Common myeloid progenitor, CD34-positive (primary cell): ENCODE results near the gene TPST2.

ENCODE experiments used
- CTCF ChIA-PET: fragments of 350-600 bp; sonication (Branson Sonifier 250); formaldehyde crosslinking; loops from one replicate; lab custom pipeline; 2021; ENCODE audit warnings: antibody characterized with exemption; lab: Charles Lee
- POLR2A ChIA-PET: fragments of 350-600 bp; sonication (Branson Sonifier 250); formaldehyde crosslinking; loops from one replicate; lab custom pipeline; 2021; ENCODE audit warnings: antibody characterized with exemption; lab: Charles Lee
- DNase-seq, 3 donors: peaks; one replicate each; pipeline versions ENCODE4 v3.0.0 to v3.0.0-alpha.2; 2013
- H3K27ac ChIP-seq, 2 experiments: 1 replicate in 1 of 2; 2 replicates in 1 of 2; pipeline ENCODE4 v1.7.0; 2013; ENCODE audit warnings: inconsistent platforms in 2 of 2, low read length in 2 of 2, mild to moderate bottlenecking in 2 of 2, low read depth in 1 of 2, moderate library complexity in 1 of 2; ENCODE audit not compliant: severe bottlenecking in 2 of 2, insufficient read depth in 1 of 2, poor library complexity in 1 of 2
- H3K27me3 ChIP-seq, 5 experiments: replicated peaks in 2 of 5; 1 replicate in 3 of 5; 2 replicates in 2 of 5; pipeline versions ENCODE4 v1.6.1 to v1.7.0; 2013; ENCODE audit warnings: low read length in 4 of 5, mild to moderate bottlenecking in 2 of 5, moderate library complexity in 2 of 5, inconsistent platforms in 1 of 5; ENCODE audit not compliant: insufficient read depth in 5 of 5, control insufficient read depth in 4 of 5
- H3K36me3 ChIP-seq, 4 experiments: 1 replicate in 2 of 4; 2 replicates in 2 of 4; pipeline versions ENCODE4 v1.6.1 to v1.7.0; 2013; ENCODE audit warnings: low read length in 3 of 4, control low read depth in 1 of 4, mild to moderate bottlenecking in 1 of 4; ENCODE audit not compliant: control insufficient read depth in 4 of 4, insufficient read depth in 4 of 4
- H3K4me1 ChIP-seq, 4 experiments: 1 replicate in 3 of 4; 2 replicates in 1 of 4; pipeline versions ENCODE4 v1.6.1 to v1.7.1; 2013; ENCODE audit warnings: low read length in 3 of 4, mild to moderate bottlenecking in 3 of 4, control low read depth in 1 of 4, inconsistent platforms in 1 of 4, moderate library complexity in 1 of 4; ENCODE audit not compliant: control insufficient read depth in 4 of 4, insufficient read depth in 4 of 4; ENCODE audit errors: control extremely low read depth in 1 of 4
- H3K4me3 ChIP-seq, 7 experiments: 1 replicate in 4 of 7; 2 replicates in 3 of 7; pipeline versions ENCODE4 v1.5.1 to v1.7.0; 2013; ENCODE audit warnings: mild to moderate bottlenecking in 7 of 7, low read length in 6 of 7, moderate library complexity in 6 of 7, inconsistent platforms in 2 of 7, low read depth in 2 of 7, control low read depth in 1 of 7; ENCODE audit not compliant: insufficient read depth in 4 of 7, control insufficient read depth in 1 of 7; ENCODE audit errors: extremely low read depth in 1 of 7
- H3K9me3 ChIP-seq, 5 experiments: 1 replicate in 4 of 5; 2 replicates in 1 of 5; pipeline versions ENCODE4 v1.6.1 to v1.7.1; 2013; ENCODE audit warnings: low read length in 4 of 5, mild to moderate bottlenecking in 2 of 5, inconsistent platforms in 1 of 5, low read depth in 1 of 5, moderate library complexity in 1 of 5; ENCODE audit not compliant: control insufficient read depth in 4 of 5, insufficient read depth in 2 of 5; ENCODE audit errors: control extremely low read depth in 1 of 5
- WGBS: methylation state at CpG from one replicate; pipeline ENCODE4 v1.1.5; 2013; ENCODE audit not compliant: insufficient coverage; 5-methylcytosine and 5-hydroxymethylcytosine counted together

The TPST2 gene

DNA sequence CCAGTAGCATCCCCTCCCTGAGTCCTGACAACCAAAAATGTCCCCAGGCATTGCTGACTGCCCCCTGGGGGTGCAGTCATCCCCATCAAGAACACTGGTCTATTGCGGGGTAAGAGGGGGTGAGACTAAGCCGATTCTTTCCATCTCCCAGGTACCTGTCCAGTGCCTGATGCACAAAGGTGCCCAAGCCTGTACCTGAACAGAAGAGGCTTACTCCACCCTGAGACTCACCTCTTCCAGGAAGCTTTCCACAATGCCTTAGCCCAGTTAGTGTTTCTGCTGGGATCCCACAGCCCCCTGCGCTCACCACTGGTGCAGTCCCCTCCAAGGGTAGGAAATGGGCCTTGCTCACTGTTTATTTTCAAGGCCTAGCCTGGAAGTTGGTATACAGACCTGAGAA is 22.9 kb downstream of the TPST2 start:
- DNase-seq, result no peak
- 100% methylated on average over 1 of the region's 3 CpGs for WGBS
- Histone ChIP-seq H3K4me1 (peaks cover 2 to 45% (median 30%) of the 10 kb centered on the region in 4 experiments), H3K27ac (no peak overlapping the region), H3K4me3 (no peak overlapping the region), H3K27me3 (no peaks in the 10 kb centered on the region), H3K9me3 (no peaks in the 10 kb centered on the region), H3K36me3 (peaks cover 4 to 15% (median 11%) of the 10 kb centered on the region in 4 experiments)
- CTCF ChIA-PET, result no interaction called here
- POLR2A ChIA-PET, result no interaction called here

DNA sequence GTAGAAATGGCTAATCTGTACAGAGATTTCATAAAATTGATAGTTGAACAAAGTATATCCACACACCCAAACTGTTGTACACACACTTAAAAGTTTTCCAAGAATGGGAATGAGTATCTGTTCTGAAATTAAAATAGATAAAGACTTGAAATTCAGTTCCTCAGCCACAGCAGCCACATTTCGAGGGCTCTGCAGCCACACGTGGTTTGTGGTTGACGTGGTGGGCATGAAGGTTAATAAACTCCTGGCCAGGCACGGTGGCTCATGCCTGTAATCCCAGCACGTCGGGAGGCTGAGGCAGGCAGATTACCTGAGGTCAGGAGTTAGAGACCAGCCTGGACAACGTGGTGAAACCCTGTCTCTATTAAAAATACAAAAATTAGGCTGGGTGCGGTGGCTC is 24.0 kb downstream of the TPST2 start:
- DNase-seq, result peak in 1 of 3 donors; percentile 40
- ChIA-PET POLR2A (no interaction called here), CTCF (interaction anchor here (0.8 kb wide), 1 partner anchor 31 kb away, joined by 3 read pairs; no protein-coding TSS in a partner anchor)
- no peak overlapping the region for H3K27ac ChIP-seq
- H3K36me3 ChIP-seq, result peaks cover 4 to 15% (median 12%) of the 10 kb centered on the region in 4 experiments
- peaks cover 2 to 36% (median 24%) of the 10 kb centered on the region in 4 experiments for H3K4me1 ChIP-seq
- 38% methylated on average over 8 of the region's 8 CpGs for WGBS
- H3K9me3 ChIP-seq, result no peaks in the 10 kb centered on the region
- H3K4me3 ChIP-seq, result no peak overlapping the region
- no peaks in the 10 kb centered on the region for H3K27me3 ChIP-seq

DNA sequence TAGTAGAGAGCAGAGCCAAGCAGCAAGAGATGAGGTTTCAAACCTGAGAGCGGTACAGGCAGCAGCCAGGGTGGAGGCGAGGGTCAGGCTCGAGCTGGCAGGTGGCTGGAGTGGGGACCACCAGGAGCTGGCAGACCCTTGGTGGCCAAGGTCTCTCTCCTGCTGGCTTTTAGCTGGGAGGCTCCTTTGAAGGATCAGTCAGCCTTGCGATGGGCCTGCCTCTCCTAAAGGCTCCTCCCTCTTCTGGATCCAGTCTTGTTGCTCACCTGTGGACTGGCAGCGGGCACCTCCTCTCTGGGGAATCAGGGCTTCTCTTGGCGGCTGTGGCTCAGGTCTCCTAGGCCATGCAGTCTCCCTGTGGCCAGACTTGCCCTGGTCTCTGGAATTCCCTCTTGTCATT is 24.8 kb downstream of the TPST2 start:
- no peaks in the 10 kb centered on the region for H3K9me3 ChIP-seq
- CTCF ChIA-PET, result interaction anchor here (0.6 to 1.1 kb wide), 5 partner anchors 10 to 82 kb away, joined by 3 to 5 read pairs (median 3); partner anchors contain the start of genes HPS4 and SRRD
- POLR2A ChIA-PET, result no interaction called here
- WGBS, result 95% methylated on average over 6 of the region's 6 CpGs
- no peak for DNase-seq
- peaks cover 4 to 15% (median 12%) of the 10 kb centered on the region in 4 experiments for H3K36me3 ChIP-seq
- H3K27ac ChIP-seq, result no peak overlapping the region
- H3K4me3 ChIP-seq, result no peak overlapping the region
- peaks cover 0 to 30% (median 20%) of the 10 kb centered on the region in 4 experiments for H3K4me1 ChIP-seq
- H3K27me3 ChIP-seq, result no peaks in the 10 kb centered on the region

GRCh38 chr22:26564672-26565071 is 25.3 kb downstream of the TPST2 start:
- WGBS, result 100% methylated on average over 3 of the region's 3 CpGs
- DNase-seq, result no peak
- Histone ChIP-seq H3K36me3 (peaks cover 4 to 15% (median 12%) of the 10 kb centered on the region in 4 experiments), H3K4me3 (no peak overlapping the region), H3K27me3 (no peaks in the 10 kb centered on the region), H3K9me3 (no peaks in the 10 kb centered on the region), H3K4me1 (peaks cover 0 to 27% (median 20%) of the 10 kb centered on the region in 4 experiments), H3K27ac (no peak overlapping the region)
- CTCF ChIA-PET, result interaction anchor here (0.8 to 1.1 kb wide), 4 partner anchors 10 to 81 kb away, joined by 3 to 5 read pairs (median 3); partner anchors contain the start of genes HPS4 and SRRD
- POLR2A ChIA-PET, result no interaction called here

DNA sequence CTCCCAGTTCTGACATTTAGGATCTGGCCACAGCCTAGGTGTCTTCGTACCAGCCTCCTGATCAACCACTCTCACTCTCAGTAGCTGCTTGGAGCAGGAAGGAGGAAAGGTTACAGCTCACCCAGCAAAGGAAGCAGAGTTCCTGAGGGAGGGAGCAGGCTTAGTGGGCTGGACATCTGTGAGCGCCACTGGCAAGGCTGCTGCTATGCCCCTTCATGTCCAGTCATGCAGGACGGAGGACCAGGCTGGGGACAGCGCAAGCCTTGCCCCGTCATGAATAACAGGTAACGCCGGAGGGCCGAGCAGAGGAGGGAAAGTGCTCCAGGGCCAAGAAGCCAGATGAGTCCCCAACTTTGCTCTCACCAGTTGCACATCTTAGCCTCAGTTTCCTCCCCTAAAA is 25.8 kb downstream of the TPST2 start:
- H3K27me3 ChIP-seq, result no peaks in the 10 kb centered on the region
- no peak overlapping the region for H3K4me3 ChIP-seq
- 99% methylated on average over 8 of the region's 8 CpGs for WGBS
- peaks cover 0 to 28% (median 17%) of the 10 kb centered on the region in 4 experiments for H3K4me1 ChIP-seq
- no peak overlapping the region for H3K27ac ChIP-seq
- DNase-seq, result no peak
- ChIA-PET CTCF (interaction anchor here (0.5 to 1.0 kb wide), 4 partner anchors 19 to 81 kb away, joined by 3 to 5 read pairs (median 3); partner anchors contain the start of genes HPS4 and SRRD), POLR2A (no interaction called here)
- peaks cover 4 to 15% (median 12%) of the 10 kb centered on the region in 4 experiments for H3K36me3 ChIP-seq
- no peaks in the 10 kb centered on the region for H3K9me3 ChIP-seq

GRCh38 chr22:26563022-26563421 is 26.9 kb downstream of the TPST2 start:
- WGBS, result 90% methylated on average over 3 of the region's 5 CpGs
- no peak for DNase-seq
- no peak overlapping the region for H3K4me3 ChIP-seq
- H3K36me3 ChIP-seq, result peaks cover 4 to 15% (median 12%) of the 10 kb centered on the region in 4 experiments
- ChIA-PET POLR2A (no interaction called here), CTCF (interaction anchor here (1.4 to 1.9 kb wide), 2 partner anchors 9 to 60 kb away, joined by 3 to 5 read pairs; no protein-coding TSS in a partner anchor)
- H3K9me3 ChIP-seq, result no peaks in the 10 kb centered on the region
- no peaks in the 10 kb centered on the region for H3K27me3 ChIP-seq
- H3K4me1 ChIP-seq, result peaks cover 0 to 23% (median 9%) of the 10 kb centered on the region in 4 experiments
- H3K27ac ChIP-seq, result no peak overlapping the region

DNA sequence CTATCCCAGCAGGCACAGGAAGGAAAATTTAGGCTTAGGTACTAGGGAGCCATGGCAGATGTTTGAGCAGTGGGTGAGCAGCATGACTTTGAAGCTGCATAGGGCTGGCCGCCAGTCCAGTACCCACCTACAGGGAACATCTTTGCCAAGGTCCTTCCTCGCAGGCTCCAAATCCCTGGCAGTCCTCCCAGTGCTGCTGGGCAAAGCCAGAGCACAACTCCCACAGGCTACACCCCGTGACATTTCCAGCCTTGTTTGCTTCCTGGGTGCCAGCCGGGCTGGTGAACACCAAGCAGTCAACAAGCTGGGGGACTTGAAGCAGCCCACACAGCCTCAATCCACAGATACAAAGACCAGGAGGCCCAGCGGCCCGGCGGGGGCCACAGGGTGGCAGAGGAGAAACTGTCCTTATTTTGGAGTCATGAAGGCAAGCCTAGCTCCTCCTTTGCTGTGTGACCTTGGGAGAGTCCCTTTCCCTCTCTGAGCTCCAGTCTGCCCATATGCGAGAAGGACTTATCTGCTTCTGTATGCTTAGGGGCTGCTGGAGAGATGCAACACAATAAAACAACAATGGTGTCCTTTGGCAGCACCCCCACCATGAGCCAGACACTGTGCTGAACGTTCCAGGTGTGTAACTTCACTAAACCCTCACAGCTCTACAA is 28.0 kb downstream of the TPST2 start:
- Histone ChIP-seq H3K36me3 (peaks cover 8 to 14% (median 11%) of the 10 kb centered on the region in 4 experiments), H3K27me3 (no peaks in the 10 kb centered on the region), H3K4me1 (peaks cover 0 to 20% (median 5%) of the 10 kb centered on the region in 4 experiments), H3K27ac (no peak overlapping the region), H3K9me3 (no peaks in the 10 kb centered on the region), H3K4me3 (no peak overlapping the region)
- ChIA-PET POLR2A (interaction anchor here (0.6 kb wide), 1 partner anchor 1384 kb away, joined by 5 read pairs; no protein-coding TSS in a partner anchor), CTCF (interaction anchor here (0.9 to 1.9 kb wide), 4 partner anchors 10 to 103 kb away, joined by 3 to 5 read pairs (median 4); no protein-coding TSS in a partner anchor)
- DNase-seq, result no peak
- 89% methylated on average over 6 of the region's 9 CpGs for WGBS
